Ovary (tissue), 9 donors: Measurements from ENCODE around the gene IWS1. TPM values are rescaled to one million over a fixed set of nuclear protein-coding genes. Genes with fewer than 3 reads are reported as not detected.

Experiments
- DNase-seq, 5 donors: peaks; one replicate each; pipeline ENCODE4 v3.0.0-alpha.2; 2019 to 2020
- H3K27ac ChIP-seq, 2 donors: fragments of 200-600 bp; one replicate each; pipeline versions ENCODE4 v1.5.1 to v1.8.0; 2019 to 2022
- H3K27me3 ChIP-seq: fragments of 200-600 bp; one replicate; pipeline ENCODE4 v1.8.0; 2022
- H3K36me3 ChIP-seq: fragments of 200-600 bp; sonication (generic); one replicate; pipeline ENCODE4 v1.5.1; 2019
- H3K4me1 ChIP-seq: one replicate; pipeline ENCODE4 v1.8.1; 2013; ENCODE audit warnings: mild to moderate bottlenecking, moderate library complexity; ENCODE audit not compliant: insufficient read depth
- H3K4me3 ChIP-seq: fragments of 200-600 bp; sonication (generic); one replicate; pipeline ENCODE4 v1.5.1; 2017
- H3K9me3 ChIP-seq, 2 donors: fragments of 200-600 bp in 1 of 2; sonication (generic) in 1 of 2; one replicate each; pipeline versions ENCODE4 v1.5.1 to v1.8.1; 2013 to 2019; ENCODE audit warnings: mild to moderate bottlenecking in 1 of 2, moderate library complexity in 1 of 2
- EP300 ChIP-seq: sonication (generic); formaldehyde crosslinking; IDR thresholded peaks from one replicate; pipeline ENCODE4 v1.6.1; 2017; ENCODE audit warnings: antibody characterized with exemption
- POLR2A ChIP-seq: fragments of 450-650 bp; IDR thresholded peaks from one replicate; pipeline ENCODE4 v1.6.1; 2017; ENCODE audit warnings: antibody characterized with exemption, mild to moderate bottlenecking, moderate library complexity
- WGBS, 3 donors: extraction: QIAGEN DNeasy Blood & Tissue Kit in 1 of 3; methylation state at CpG; one replicate each; pipeline versions ENCODE4 v1.1.5 to v1.1.7; 2013 to 2017; 5-methylcytosine and 5-hydroxymethylcytosine counted together
- intact Hi-C, 4 donors: fragments of 100-400 bp; cut with DNase I; formaldehyde crosslinking; loops; one replicate each; pipeline versions ENCODE4 v1.11.0 to v1.15.1; 2022 to 2023
- polyA plus RNA-seq, 2 donors: library from polyadenylated mRNA; stranded (reverse); fragments of 200-250 nt in 1 of 2; fragments of 350-450 nt in 1 of 2; fragmentation: Illumina TruSeq in 1 of 2; extraction: RNeasy Lipid Tissue Mini Kit (QIAGEN cat#74804) in 1 of 2; gene quantifications; one replicate each; pipeline ENCODE4 v1.2.3, GENCODE V29; 2013 to 2014
- small RNA-seq: library from RNA; depleted of rRNA; stranded (forward); fragments of <200 nt; gene quantifications from one replicate; pipeline ENCODE3, GENCODE V24; 2016
- total RNA-seq, 7 donors: library from RNA; depleted of rRNA in 2 of 7; stranded (reverse); fragments of >200 nt in 2 of 7; fragmentation: NEBNext Ultra II Directional in 3 of 7; extraction: Animal tissue kit (Norgen Biotek cat#: 25700) in 3 of 7; gene quantifications; one replicate each; pipeline versions ENCODE4 v1.1.0 to v1.2.4, GENCODE V29; 2016 to 2023
- TF ChIP-seq, protein P1 (sequence below), 3 donors: fragments of 450-650 bp in 2 of 3; fragments of 200-600 bp in 1 of 3; IDR thresholded peaks; one replicate each; pipeline versions ENCODE4 v1.5.1 to v1.8.0; 2016 to 2022; ENCODE audit warnings: antibody characterized with exemption in 3 of 3, mild to moderate bottlenecking in 1 of 3
- donor health status: DM: no; HTN: no; CAD: no; lungs with moderate emphysema.
- donor health status: DM: no; HTN: no; CAD: no.
- donor health status: Bipolar disorder and iron deficiency.
- donor health status: DM: yes; HTN: yes; CAD: no.
- donor health status: DM: no; HTN: no; CAD: no.
- donor health status: DM: yes; HTN: yes; CAD: no.

The IWS1 gene
- total and polyA plus RNA-seq, 9 donors: 13.9 to 29.0 (median 25.8) TPM

DNA sequence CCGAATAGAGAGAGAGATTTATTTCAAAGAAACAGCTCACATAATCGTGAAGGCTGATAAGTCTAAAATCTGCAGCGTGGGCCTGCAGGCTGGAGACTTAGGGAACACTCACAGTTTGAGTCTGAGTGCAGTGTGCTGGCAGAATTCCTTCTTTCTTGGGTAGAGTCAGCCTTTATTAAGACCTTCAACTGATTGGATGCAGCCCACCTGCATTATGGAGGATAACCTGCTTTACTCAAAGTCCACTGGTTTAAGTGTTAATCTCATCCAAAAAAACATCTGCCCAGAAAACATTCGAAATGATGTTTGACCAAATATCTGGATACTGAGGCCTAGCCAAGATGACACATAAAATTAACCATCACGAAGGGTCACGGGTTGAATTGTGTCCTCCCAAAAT lies 91.8 kb downstream of the IWS1 start:
- TF ChIP-seq POLR2A (no peak), EP300 (no peak)
- TF ChIP-seq, protein P1, sequence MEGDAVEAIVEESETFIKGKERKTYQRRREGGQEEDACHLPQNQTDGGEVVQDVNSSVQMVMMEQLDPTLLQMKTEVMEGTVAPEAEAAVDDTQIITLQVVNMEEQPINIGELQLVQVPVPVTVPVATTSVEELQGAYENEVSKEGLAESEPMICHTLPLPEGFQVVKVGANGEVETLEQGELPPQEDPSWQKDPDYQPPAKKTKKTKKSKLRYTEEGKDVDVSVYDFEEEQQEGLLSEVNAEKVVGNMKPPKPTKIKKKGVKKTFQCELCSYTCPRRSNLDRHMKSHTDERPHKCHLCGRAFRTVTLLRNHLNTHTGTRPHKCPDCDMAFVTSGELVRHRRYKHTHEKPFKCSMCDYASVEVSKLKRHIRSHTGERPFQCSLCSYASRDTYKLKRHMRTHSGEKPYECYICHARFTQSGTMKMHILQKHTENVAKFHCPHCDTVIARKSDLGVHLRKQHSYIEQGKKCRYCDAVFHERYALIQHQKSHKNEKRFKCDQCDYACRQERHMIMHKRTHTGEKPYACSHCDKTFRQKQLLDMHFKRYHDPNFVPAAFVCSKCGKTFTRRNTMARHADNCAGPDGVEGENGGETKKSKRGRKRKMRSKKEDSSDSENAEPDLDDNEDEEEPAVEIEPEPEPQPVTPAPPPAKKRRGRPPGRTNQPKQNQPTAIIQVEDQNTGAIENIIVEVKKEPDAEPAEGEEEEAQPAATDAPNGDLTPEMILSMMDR (IDR thresholded peaks at IDR 0.05): no peak
- intact Hi-C loops: no loop called here

DNA sequence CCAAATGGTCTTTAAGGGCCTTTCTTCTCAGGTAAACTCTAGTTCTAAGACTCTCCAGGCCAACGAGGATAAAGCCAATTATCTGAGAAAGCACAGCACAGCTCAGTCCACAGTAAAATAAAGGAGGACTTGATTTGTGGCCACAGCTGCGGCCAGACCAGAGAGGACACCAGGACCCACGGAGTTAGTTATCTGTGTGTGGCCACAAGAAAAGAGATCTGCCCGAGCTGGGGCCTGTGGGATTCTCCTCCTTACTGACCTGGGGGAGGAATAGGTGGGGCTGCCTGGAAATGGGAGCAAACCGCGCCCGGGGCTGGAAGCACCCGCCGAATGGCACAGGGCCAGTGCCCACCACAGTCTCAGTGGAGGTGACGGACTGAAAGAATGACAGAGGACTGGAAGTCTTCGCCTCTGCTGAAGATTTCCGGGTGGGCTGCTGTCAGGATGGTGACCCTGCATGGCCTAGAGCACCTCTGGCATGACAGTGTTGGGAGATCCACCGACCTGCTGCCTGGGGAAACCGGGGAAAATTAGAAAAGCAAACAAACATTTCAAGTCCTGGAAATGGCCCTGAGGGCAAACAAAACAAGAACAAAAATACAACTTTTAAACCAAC lies 94.8 kb downstream of the IWS1 start:
- no peak for TF ChIP-seq POLR2A
- TF ChIP-seq, protein P1 (IDR thresholded peaks at IDR 0.05): no peak
- TF ChIP-seq EP300: no peak
- no peak for DNase-seq
- 72 to 78% (median 78%) methylated on average over 14 of the region's 14 CpGs for WGBS, 3 donors
- intact Hi-C loops: no loop called here
- no peak overlapping the region for H3K27ac ChIP-seq
- no peaks in the 10 kb centered on the region for H3K27me3 ChIP-seq
- H3K4me1 ChIP-seq: no peaks in the 10 kb centered on the region
- H3K36me3 ChIP-seq: no peaks in the 10 kb centered on the region
- no peak overlapping the region for H3K4me3 ChIP-seq
- no peaks in the 10 kb centered on the region for H3K9me3 ChIP-seq

More for the DNA sequence above, 91.8 kb downstream of the IWS1 start:
- WGBS, 3 donors: 91 to 96% (median 93%) methylated on average over 6 of the region's 6 CpGs
- no peak overlapping the region for H3K27ac ChIP-seq
- no peaks in the 10 kb centered on the region for H3K9me3 ChIP-seq
- no peaks in the 10 kb centered on the region for H3K27me3 ChIP-seq
- no peaks in the 10 kb centered on the region for H3K4me1 ChIP-seq
- no peaks in the 10 kb centered on the region for H3K36me3 ChIP-seq
- DNase-seq: no peak
- H3K4me3 ChIP-seq: no peak overlapping the region

Small RNA genes lying within 50 kb of the gene (small RNA-seq; reads per million reads assigned to genes)
- gene RNU4-48P: not detected

Other genes starting within 250 kb of the IWS1 start
- gene ERCC3, start 232.3 kb downstream of the IWS1 start, total RNA-seq: 10 to 100 TPM; 26.8 to 38.2 (median 35.1) TPM
- 10 to 100 TPM; 28.3 to 56.9 TPM for gene ERCC3, start 232.3 kb downstream of the IWS1 start, polyA plus RNA-seq
- gene MAP3K2, start 138.5 kb downstream of the IWS1 start, total RNA-seq: 10 to 100 TPM; 41.6 to 78.4 (median 60.4) TPM
- gene MAP3K2, start 138.5 kb downstream of the IWS1 start, polyA plus RNA-seq: 10 to 100 TPM in 1 of 2 donors, 1 to 10 TPM in 1; 7.2 to 11.5 TPM
- gene PROC, start 108.1 kb downstream of the IWS1 start, total RNA-seq: 1 to 10 TPM in 1 of 7 donors, under 1 TPM in 1, not detected in 5; 0.51 to 1.1 TPM
- gene PROC, start 108.1 kb downstream of the IWS1 start, polyA plus RNA-seq: not detected
- gene MYO7B, start 9.2 kb upstream of the IWS1 start, total RNA-seq: under 1 TPM in 4 of 7 donors, not detected in 3; 0.23 to 0.95 (median 0.25) TPM
- under 1 TPM; 0.05 to 0.46 TPM for gene MYO7B, start 9.2 kb upstream of the IWS1 start, polyA plus RNA-seq
- gene GPR17, start 119.7 kb upstream of the IWS1 start, total RNA-seq: not detected
- gene GPR17, start 119.7 kb upstream of the IWS1 start, polyA plus RNA-seq: under 1 TPM in 1 of 2 donors, not detected in 1; 0.18 TPM
- gene LIMS2, start 149.0 kb upstream of the IWS1 start, total RNA-seq: 10 to 100 TPM in 4 of 7 donors, 1 to 10 TPM in 3; 3.8 to 70.4 (median 19.1) TPM
- 10 to 100 TPM; 12.7 to 31.0 TPM for gene LIMS2, start 149.0 kb upstream of the IWS1 start, polyA plus RNA-seq
- gene SFT2D3, start 175.0 kb upstream of the IWS1 start, total RNA-seq: 1 to 10 TPM; 6.1 to 9.8 (median 6.9) TPM
- gene SFT2D3, start 175.0 kb upstream of the IWS1 start, polyA plus RNA-seq: 1 to 10 TPM; 5.1 to 8.5 TPM